Cardiac muscle cell (in vitro differentiated cells and primary cell): ENCODE measurements around the gene ZCCHC7. TPM values are rescaled to one million over a fixed set of nuclear protein-coding genes. Genes with fewer than 3 reads are reported as not detected.
A peak's percentile ranks its signal among the peaks of the same experiment; 100 is the strongest.

Experiments used
- DNase-seq, 2 donors: peaks; one replicate each; pipeline versions ENCODE4 v3.0.0 to v3.0.0-alpha.2; 2010 to 2017; ENCODE audit warnings: low read depth in 1 of 2, low spot score in 1 of 2
- H3K27ac ChIP-seq: fragments of 200-600 bp; sonication (generic); 2 replicates; pipeline ENCODE4 v1.5.1; 2016
- H3K27me3 ChIP-seq: fragments of 200-600 bp; sonication (generic); 2 replicates; pipeline ENCODE4 v1.6.0; 2016; ENCODE audit warnings: control low read depth
- H3K36me3 ChIP-seq: fragments of 200-600 bp; sonication (generic); 2 replicates; pipeline ENCODE4 v1.5.1; 2016; ENCODE audit warnings: control low read depth
- H3K4me1 ChIP-seq: fragments of 200-600 bp; sonication (generic); 2 replicates; pipeline ENCODE4 v1.8.1; 2017; ENCODE audit warnings: low read depth, mild to moderate bottlenecking, mixed run types
- H3K4me3 ChIP-seq: fragments of 200-600 bp; sonication (generic); 2 replicates; pipeline ENCODE4 v1.5.1; 2016; ENCODE audit warnings: mild to moderate bottlenecking
- H3K9me3 ChIP-seq: fragments of 200-600 bp; sonication (generic); 2 replicates; pipeline ENCODE4 v1.5.1; 2017; ENCODE audit warnings: low read depth, mild to moderate bottlenecking, control low read depth
- polyA plus RNA-seq: library from polyadenylated mRNA; unstranded; fragments of >200 nt; fragmentation: Nextera tagmentation; extraction: Ambion mirVana; gene quantifications from 2 replicates; pipeline ENCODE4 v1.2.1, GENCODE V29; 2016
- total RNA-seq: library from RNA; depleted of rRNA; stranded (reverse); fragments of >200 nt; gene quantifications from 2 replicates; pipeline ENCODE4 v1.2.3, GENCODE V29; 2016
- TF ChIP-seq, protein P1 (sequence below): IDR thresholded peaks from 2 replicates; pipeline ENCODE4 v1.5.1; 2012; ENCODE audit warnings: low read depth, mild to moderate bottlenecking, low read length

The ZCCHC7 gene
- total and polyA plus RNA-seq, 2 experiments from 2014 or later: 15.0 to 18.8 TPM

DNA sequence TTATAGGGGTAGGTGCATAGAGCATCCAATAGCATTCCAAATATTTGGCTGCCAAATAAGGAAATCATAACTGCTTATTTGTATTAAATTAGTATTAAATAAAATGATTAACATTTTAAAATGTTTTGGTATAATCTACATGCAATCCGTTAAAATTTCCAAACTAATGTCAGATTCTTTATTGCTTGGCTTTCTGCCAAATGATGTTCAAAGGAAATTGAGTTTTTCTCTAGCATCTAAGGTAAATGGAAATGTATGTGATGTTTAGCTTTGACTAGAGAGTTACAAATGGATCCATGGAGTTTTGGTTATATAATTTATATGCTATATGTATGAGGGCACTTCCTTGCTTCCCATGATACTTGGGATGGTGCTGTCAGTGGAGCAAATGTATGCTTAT lies 121.7 kb downstream of the ZCCHC7 start:
- Histone ChIP-seq H3K27me3 (no peaks in the 10 kb centered on the region), H3K9me3 (no peaks in the 10 kb centered on the region), H3K27ac (no peak overlapping the region), H3K36me3 (no peaks in the 10 kb centered on the region), H3K4me3 (no peak overlapping the region), H3K4me1 (no peaks in the 10 kb centered on the region)
- TF ChIP-seq, protein P1, sequence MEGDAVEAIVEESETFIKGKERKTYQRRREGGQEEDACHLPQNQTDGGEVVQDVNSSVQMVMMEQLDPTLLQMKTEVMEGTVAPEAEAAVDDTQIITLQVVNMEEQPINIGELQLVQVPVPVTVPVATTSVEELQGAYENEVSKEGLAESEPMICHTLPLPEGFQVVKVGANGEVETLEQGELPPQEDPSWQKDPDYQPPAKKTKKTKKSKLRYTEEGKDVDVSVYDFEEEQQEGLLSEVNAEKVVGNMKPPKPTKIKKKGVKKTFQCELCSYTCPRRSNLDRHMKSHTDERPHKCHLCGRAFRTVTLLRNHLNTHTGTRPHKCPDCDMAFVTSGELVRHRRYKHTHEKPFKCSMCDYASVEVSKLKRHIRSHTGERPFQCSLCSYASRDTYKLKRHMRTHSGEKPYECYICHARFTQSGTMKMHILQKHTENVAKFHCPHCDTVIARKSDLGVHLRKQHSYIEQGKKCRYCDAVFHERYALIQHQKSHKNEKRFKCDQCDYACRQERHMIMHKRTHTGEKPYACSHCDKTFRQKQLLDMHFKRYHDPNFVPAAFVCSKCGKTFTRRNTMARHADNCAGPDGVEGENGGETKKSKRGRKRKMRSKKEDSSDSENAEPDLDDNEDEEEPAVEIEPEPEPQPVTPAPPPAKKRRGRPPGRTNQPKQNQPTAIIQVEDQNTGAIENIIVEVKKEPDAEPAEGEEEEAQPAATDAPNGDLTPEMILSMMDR: no peak
- no peak for DNase-seq

DNA sequence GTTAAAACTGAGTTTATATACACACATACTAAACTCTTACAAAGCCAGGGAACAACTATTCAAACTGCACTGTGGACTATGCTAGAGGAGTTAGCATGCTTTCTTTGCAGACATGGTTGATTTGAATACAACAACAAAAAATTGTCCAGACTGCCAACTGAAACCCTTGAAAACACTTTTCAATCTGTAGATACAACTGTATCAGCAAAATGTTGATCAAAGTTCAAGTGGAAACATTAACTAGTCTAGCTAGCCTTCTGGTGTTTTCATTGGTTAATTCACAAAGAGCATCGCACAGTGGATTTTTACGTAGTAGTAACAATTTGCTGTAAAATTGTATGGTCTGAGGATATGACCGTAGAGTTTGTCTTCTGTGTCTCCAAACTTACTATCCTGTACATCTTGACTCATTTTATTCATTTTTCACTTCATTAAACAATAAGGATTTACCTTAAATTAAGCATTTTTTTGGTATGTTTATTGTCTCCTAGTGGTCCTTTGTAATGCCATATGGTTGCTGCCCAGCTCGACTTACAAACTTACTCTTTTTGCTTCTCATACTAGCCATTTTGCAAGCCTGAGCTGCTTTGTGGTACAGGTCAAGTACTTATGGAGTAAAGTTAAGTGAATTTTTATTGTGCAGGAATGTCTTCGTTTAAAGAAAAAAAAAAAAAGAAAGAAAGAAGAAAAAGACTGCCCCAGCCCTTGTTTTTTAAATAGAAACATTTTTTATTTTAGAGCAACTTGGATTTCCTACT lies 123.4 kb downstream of the ZCCHC7 start:
- H3K4me3 ChIP-seq: no peak overlapping the region
- TF ChIP-seq, protein P1: no peak
- peaks cover 11% of the 10 kb centered on the region for H3K4me1 ChIP-seq
- H3K36me3 ChIP-seq: no peaks in the 10 kb centered on the region
- no peaks in the 10 kb centered on the region for H3K27me3 ChIP-seq
- DNase-seq: no peak
- H3K9me3 ChIP-seq: no peaks in the 10 kb centered on the region
- no peak overlapping the region for H3K27ac ChIP-seq

DNA sequence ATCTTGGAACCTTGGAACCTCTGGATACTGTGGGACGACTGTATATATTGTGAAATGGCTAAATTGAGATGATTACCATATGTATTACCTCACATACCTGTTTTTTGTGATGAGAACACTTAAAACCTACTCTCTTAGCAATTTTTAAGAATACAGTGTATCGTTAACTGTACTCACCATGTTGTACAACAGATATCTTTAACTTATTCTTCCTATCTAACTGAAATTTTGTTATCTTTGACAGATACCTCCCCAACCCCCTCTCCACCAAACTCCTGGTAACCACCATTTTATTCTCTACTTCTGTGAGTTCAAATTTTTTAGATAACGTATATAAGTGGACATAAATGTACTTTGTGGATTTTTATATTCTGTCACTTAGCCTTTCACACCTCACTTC lies 126.5 kb downstream of the ZCCHC7 start:
- Histone ChIP-seq H3K4me1 (peaks cover 13% of the 10 kb centered on the region), H3K36me3 (no peaks in the 10 kb centered on the region), H3K27me3 (no peaks in the 10 kb centered on the region), H3K9me3 (no peaks in the 10 kb centered on the region), H3K4me3 (no peak overlapping the region), H3K27ac (no peak overlapping the region)
- DNase-seq: no peak
- TF ChIP-seq, protein P1: no peak

DNA sequence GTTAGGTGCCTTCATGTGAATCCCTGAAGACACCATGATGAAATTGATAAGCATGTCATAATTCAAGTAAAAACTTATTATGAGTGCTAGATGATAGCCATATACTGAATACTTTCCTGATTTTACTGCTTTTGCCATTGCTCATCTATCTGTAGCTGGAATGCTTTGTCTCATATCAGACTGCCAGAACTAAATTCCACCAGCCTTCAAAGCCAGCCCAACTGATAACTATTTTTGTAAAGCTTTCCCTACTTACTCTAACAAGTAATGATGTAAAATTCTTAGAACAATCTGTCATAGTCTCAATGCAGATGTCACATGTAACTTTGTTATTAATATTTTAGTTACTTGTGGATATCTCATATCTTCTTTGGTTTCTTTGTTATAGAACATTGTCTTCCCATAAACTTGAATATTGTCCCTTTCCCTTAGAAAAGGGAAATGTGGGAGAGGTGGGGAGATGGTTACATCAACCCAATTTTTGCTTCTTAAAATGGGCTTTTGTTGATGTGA lies 128.3 kb downstream of the ZCCHC7 start:
- Histone ChIP-seq H3K4me1 (peaks cover 13% of the 10 kb centered on the region), H3K4me3 (no peak overlapping the region), H3K9me3 (no peaks in the 10 kb centered on the region), H3K36me3 (no peaks in the 10 kb centered on the region), H3K27ac (peak overlapping the region; percentile 20), H3K27me3 (no peaks in the 10 kb centered on the region)
- DNase-seq: no peak
- TF ChIP-seq, protein P1: no peak

DNA sequence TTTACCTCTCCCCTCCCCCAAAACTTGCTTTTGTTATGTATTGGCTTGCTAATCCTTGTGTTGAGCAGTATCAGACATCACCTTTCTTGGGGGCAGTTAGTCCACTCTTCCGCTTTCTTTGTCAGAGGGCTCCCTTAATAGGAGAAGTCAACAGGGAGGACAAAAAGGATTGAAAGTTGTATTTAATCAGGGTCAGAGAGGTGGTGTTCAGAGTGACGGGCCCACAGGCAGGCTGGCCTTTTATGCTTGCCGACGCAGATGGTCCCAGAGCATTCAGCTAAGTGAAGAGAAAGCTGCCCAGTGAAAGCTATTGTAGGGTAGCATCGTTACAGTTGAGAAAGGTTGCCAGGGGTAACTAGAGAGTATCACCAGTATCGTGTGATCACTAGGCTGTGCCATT lies 131.1 kb downstream of the ZCCHC7 start:
- Histone ChIP-seq H3K27ac (no peak overlapping the region), H3K9me3 (no peaks in the 10 kb centered on the region), H3K36me3 (no peaks in the 10 kb centered on the region), H3K4me1 (peaks cover 13% of the 10 kb centered on the region), H3K4me3 (no peak overlapping the region), H3K27me3 (no peaks in the 10 kb centered on the region)
- DNase-seq: no peak
- TF ChIP-seq, protein P1: no peak
